Measurements from ENCODE around the gene TNFSF9.

The TNFSF9 gene

DNA sequence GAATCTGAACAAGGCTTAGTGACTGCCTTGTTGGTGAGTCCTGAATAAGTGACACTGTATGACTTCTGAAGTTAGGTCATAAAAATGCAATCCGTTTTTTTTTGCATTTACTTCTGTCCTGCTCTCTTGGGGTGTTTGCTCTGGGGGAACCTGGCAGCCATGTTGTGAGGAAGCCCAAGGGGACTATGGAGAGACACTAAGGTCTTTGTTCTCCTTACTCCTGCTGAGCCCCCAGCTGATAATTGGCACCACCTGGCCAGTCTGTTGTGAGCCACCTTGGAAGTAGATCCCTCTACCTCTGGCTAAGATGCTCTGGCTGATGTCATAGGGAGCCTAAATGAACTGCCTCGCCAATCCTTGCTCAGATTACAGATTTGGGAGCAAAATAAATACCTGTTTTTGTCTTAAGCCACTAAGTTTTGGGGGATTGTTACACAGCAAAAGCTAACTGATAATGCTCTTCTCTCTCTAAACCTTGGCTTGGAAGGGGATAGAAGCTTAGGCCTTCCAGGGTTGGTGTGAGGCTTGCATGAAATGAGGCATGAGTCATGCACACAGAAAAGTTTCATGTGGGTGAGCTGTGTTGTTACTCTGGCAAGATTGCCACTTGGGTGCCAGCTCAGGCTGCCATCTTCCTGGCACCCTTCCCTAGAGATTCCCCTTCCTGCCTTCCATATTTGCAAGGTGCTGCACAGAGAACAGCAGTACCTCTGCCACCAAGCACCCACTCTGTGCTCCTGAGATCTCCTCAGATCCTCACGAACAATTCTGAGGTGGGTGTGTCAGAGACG is 38.8 kb upstream of the TNFSF9 start:
- TF ChIP-seq POLR2AphosphoS5 (IDR thresholded peaks at IDR 0.05; ENCODE audit: low read depth, low read length) (no peak), TAF1 (IDR thresholded peaks at IDR 0.05; ENCODE audit: borderline replicate concordance, insufficient read depth, low read length) (no peak), SIN3A (IDR thresholded peaks at IDR 0.05; ENCODE audit: borderline replicate concordance, insufficient read depth, low read length) (no peak), FOXP2 (optimal IDR thresholded peaks at IDR 0.05; ENCODE audit: borderline replicate concordance, extremely low read depth, extremely low read length, insufficient read depth) (no peak)
- TF ChIP-seq, protein P1, sequence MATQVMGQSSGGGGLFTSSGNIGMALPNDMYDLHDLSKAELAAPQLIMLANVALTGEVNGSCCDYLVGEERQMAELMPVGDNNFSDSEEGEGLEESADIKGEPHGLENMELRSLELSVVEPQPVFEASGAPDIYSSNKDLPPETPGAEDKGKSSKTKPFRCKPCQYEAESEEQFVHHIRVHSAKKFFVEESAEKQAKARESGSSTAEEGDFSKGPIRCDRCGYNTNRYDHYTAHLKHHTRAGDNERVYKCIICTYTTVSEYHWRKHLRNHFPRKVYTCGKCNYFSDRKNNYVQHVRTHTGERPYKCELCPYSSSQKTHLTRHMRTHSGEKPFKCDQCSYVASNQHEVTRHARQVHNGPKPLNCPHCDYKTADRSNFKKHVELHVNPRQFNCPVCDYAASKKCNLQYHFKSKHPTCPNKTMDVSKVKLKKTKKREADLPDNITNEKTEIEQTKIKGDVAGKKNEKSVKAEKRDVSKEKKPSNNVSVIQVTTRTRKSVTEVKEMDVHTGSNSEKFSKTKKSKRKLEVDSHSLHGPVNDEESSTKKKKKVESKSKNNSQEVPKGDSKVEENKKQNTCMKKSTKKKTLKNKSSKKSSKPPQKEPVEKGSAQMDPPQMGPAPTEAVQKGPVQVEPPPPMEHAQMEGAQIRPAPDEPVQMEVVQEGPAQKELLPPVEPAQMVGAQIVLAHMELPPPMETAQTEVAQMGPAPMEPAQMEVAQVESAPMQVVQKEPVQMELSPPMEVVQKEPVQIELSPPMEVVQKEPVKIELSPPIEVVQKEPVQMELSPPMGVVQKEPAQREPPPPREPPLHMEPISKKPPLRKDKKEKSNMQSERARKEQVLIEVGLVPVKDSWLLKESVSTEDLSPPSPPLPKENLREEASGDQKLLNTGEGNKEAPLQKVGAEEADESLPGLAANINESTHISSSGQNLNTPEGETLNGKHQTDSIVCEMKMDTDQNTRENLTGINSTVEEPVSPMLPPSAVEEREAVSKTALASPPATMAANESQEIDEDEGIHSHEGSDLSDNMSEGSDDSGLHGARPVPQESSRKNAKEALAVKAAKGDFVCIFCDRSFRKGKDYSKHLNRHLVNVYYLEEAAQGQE (IDR thresholded peaks at IDR 0.05; ENCODE audit: insufficient read depth in 1 of 2, low read depth in 2 of 2, low read length in 2 of 2) = no peak

DNA sequence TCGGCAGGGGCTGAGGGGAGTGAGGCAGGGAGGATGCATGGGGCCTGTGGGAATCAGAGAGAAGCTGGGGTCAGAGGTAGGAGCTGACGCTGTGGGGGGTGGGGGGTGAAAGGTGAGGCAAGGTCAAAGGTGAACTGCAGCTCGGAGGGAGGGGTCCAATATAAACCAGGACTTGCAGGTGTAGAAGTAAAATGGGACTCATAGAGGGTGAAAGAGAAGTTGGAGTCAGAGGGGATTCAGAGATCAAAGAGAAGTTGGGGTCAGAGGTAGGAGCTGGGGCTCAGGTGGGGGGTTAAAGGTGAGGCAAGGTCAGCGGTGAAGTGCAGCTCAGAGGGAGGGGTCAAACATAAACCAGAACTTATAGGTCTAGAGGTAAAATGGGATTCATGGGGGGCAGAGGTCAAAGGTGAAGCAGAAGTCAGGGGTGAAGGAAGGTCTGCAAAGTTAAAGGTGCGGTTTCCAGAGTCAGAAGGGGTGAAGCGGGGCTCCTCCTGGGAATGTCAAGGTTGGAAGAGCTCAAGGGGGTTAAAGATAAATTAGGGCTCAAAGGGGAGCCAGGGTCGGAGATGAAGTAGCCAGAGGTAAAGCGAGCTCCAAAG is 36.3 kb upstream of the TNFSF9 start:
- TF ChIP-seq SIN3A (IDR thresholded peaks at IDR 0.05; ENCODE audit: borderline replicate concordance, insufficient read depth, low read length) = no peak
- TF ChIP-seq POLR2AphosphoS5 (IDR thresholded peaks at IDR 0.05; ENCODE audit: low read depth, low read length) = no peak
- TF ChIP-seq FOXP2 (optimal IDR thresholded peaks at IDR 0.05; ENCODE audit: borderline replicate concordance, extremely low read depth, extremely low read length, insufficient read depth) = no peak
- TF ChIP-seq, protein P1 (IDR thresholded peaks at IDR 0.05; ENCODE audit: insufficient read depth in 1 of 2, low read depth in 2 of 2, low read length in 2 of 2) = no peak
- TF ChIP-seq TAF1 (IDR thresholded peaks at IDR 0.05; ENCODE audit: borderline replicate concordance, insufficient read depth, low read length) = no peak

DNA sequence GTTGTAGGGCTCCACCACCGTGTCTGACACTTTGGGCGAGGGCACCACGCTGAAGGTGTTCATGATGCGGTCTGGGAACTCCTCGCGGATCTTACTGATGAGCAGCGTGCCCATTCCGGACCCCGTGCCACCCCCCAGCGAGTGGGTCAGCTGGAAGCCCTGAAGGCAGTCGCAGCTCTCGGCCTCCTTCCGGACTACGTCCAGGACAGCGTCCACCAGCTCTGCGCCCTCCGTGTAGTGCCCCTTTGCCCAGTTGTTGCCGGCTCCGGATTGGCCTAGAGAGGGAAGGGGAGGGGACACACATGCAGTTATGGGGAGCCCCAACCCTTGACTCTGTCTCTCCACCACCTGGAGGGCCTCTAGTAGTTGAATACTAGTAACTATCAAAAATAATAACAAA is 34.9 kb upstream of the TNFSF9 start:
- TF ChIP-seq SIN3A (IDR thresholded peaks at IDR 0.05; ENCODE audit: borderline replicate concordance, insufficient read depth, low read length) (no peak), POLR2AphosphoS5 (IDR thresholded peaks at IDR 0.05; ENCODE audit: low read depth, low read length) (no peak), TAF1 (IDR thresholded peaks at IDR 0.05; ENCODE audit: borderline replicate concordance, insufficient read depth, low read length) (no peak), FOXP2 (optimal IDR thresholded peaks at IDR 0.05; ENCODE audit: borderline replicate concordance, extremely low read depth, extremely low read length, insufficient read depth) (no peak)
- TF ChIP-seq, protein P1 (IDR thresholded peaks at IDR 0.05; ENCODE audit: insufficient read depth in 1 of 2, low read depth in 2 of 2, low read length in 2 of 2) = no peak

DNA sequence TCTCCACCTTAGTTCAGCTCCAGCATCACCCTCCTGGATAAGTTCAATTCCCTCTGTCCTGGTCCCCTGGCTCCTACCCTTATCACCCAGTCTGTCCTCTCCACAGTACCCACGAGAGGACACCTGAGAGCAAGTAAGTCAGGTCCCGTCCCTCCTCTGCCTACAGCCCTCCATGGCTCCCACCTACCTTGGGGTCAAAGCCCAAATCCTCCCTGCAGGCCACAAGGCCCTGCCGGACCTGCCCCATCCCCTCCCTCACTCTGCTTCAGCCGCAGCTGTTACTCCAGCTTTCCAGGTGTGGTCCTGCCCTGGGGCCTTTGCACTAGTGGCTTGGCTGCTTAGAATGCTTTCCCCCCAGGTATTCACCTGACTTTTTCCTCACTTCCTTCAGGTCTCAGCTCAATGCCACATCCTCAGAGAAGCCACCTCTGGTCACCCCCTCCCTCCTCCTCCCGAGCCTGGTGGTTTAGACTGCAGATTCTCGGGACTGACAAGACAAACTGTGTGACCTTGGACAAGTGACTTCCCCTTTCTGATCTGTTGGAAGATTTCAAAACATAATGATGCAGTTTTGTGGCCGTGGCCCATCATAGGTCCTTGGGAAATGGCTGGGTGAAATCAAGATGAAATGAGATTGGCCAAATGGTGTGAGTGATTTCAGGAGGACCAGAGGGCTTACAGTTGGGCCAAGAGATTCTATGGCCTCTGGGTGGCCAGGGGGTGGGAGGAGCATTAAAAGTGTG is 32.4 kb upstream of the TNFSF9 start:
- TF ChIP-seq POLR2AphosphoS5 (IDR thresholded peaks at IDR 0.05; ENCODE audit: low read depth, low read length) (no peak), FOXP2 (optimal IDR thresholded peaks at IDR 0.05; ENCODE audit: borderline replicate concordance, extremely low read depth, extremely low read length, insufficient read depth) (no peak), SIN3A (IDR thresholded peaks at IDR 0.05; ENCODE audit: borderline replicate concordance, insufficient read depth, low read length) (no peak), TAF1 (IDR thresholded peaks at IDR 0.05; ENCODE audit: borderline replicate concordance, insufficient read depth, low read length) (no peak)
- TF ChIP-seq, protein P1 (IDR thresholded peaks at IDR 0.05; ENCODE audit: insufficient read depth in 1 of 2, low read depth in 2 of 2, low read length in 2 of 2) = no peak
